GM12892 (cell line): Measurements from ENCODE around the gene AUNIP.

Experiments used
- POLR2A ChIP-seq: IDR thresholded peaks from 2 replicates; pipeline ENCODE4 v1.6.1; 2011; ENCODE audit warnings: low read depth, low read length, control low read depth
- POLR2AphosphoS5 ChIP-seq: IDR thresholded peaks from 2 replicates; pipeline ENCODE4 v1.6.1; 2011; ENCODE audit warnings: low read depth, low read length, control low read depth
- TAF1 ChIP-seq: IDR thresholded peaks from 2 replicates; pipeline ENCODE4 v1.6.1; 2011; ENCODE audit warnings: low read depth, mild to moderate bottlenecking, control low read depth, low read length, borderline replicate concordance

DNA sequence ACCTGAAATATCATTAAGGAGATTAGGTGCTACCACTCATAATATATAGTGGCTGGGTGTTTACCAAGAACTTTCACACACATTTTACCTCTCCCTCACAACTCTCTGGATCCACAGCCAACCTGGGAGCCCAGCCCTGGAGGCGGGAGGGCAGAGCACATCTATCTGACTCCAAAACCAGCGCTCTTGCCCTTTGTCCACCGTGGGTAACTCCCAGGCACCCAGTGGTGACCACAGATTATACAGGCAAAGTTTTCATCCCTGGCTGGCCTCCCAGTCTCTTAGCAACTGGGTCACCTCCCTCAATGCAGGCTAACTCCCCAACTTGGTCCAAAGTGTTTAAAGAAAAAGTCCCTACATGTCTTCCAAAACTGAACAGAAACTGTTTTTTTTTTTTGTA is 13.9 kb upstream of the AUNIP start:
- TF ChIP-seq TAF1, result no peak
- TF ChIP-seq POLR2AphosphoS5, result no peak
- TF ChIP-seq POLR2A, result no peak
